GM19324 (cell line): ENCODE data around the gene NUP98.

Experiments used
- ATAC-seq: cut with Tn5 transposase; IDR thresholded peaks from one replicate; pipeline ENCODE4 v1.9.1; 2021; ENCODE audit warnings: mild to moderate bottlenecking, moderate library complexity; ENCODE audit not compliant: unreplicated experiment, low FRiP score

NUP98 gene

DNA sequence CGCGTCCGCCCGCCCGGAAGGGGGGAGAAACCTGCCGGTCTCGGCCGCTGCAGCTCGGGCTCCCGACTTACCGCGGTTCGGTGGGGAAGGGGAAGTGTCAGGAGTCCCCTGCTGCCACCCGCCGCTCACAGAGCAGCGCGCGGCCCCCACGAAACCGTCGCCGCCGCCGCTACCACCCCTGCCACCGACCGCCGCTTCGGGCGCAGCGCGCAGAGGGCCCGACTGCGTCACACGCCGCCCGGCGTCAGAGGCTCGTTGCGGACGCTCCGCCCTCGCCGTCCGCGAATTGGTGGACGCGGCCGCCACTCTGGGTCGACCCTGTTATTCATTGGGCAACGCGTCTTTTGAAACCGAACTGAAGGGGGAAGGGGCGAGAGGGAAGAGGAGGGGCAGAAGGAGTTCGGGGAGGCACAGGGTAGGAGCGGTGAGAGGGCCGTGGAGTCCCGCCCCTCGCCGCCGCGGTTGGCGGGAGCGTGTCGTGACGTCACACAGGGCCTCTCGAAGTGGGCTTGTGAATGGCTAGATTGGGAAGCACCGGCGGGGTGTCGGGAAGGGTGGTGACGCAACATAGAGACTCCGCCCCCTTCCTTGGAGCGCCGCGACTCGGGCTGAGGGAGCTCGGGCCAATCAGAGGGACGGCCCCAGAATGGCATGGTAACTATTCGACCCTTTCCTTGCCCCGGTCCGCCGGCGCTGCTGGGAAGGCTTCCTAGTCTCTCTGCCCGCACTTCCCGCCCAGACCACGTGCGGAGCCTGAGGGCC, at the start of gene NUP98:
NUP98 (minus strand) TSS at position 226 of the 762 bp plus-strand sequence. CDS start 15,437 bp downstream, outside the sequence.
- peak; percentile 93 for ATAC-seq

DNA sequence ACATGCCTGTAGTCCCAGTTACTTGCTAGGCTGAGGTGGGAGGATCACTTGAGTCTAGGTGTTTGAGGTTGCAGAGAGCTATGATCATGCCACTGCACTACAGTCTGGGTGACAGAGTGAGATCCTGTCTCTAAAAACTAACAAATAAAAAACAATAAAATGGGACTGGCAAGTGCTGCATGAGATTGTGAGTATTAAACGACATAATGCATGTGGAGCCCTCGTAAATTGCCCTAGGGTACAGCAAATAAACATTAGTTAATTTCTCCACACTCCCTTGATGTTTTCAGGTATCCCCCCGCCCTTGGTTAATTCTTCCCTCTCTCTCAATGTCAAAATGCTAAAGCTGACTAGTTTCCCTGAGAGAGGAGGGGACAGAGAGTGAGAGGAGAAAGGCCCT, 48.3 kb upstream of the NUP98 start:
- ATAC-seq, result no peak

- ATAC-seq, result no peak
These were observed 47.9 kb upstream of the NUP98 start for GRCh38 chr11:3845246-3845645.

DNA sequence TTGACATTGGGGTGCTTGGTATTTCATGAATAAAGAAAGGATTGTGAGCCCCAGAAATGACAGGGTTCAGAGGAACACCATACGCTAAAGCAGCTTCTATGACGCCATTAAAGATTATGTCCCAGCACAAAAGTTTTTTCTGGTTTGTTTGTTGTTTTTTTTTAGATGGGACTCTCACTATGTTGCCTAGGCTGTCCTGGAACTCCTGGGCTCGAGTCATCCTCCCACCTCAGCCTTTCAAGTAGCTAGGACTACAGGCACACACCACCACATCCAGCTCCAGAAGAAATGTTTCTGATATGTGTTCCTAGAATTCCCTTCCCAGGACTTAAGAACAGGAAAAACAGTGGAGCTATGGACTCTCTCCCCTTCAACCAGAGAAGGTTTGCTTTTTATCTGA, 46.0 kb upstream of the NUP98 start:
- no peak for ATAC-seq

GRCh38 chr11:3841426-3842350, 44.3 kb upstream of the NUP98 start:
- peak; percentile 53 for ATAC-seq

DNA sequence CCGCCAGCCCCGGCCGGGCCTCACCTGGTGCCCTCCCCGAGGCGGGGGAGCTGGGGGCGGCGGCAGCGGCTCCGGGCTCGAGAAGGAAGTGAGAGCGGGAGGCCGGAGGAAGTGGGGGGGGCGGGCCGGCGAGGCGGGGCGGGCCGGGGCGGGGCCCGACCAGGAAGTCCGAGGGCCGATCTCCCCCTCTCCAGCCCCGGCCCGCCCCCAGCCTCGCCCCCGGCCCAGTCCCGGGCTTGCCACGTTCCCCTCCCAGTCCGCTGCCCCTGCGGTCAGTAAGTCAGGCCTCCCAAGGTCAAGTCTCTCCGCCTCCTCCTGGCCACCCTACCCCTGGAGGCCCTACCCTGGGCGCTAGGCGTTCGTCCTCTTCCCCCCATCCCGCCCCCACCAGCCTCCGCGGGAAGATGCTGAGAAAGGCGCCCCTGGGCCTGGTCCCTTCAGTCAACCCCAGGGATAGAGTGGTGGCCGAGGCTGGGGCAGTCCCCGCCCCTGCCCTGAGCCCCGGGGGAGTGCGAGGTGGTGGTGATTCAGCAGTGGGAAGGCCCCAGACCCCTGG, 43.6 kb upstream of the NUP98 start, which contains the start of gene RHOG:
RHOG (minus strand) TSS at position 90 of the 556 bp plus-strand sequence. CDS start 12,821 bp downstream, outside the sequence.
- peak; percentile 45 for ATAC-seq

DNA sequence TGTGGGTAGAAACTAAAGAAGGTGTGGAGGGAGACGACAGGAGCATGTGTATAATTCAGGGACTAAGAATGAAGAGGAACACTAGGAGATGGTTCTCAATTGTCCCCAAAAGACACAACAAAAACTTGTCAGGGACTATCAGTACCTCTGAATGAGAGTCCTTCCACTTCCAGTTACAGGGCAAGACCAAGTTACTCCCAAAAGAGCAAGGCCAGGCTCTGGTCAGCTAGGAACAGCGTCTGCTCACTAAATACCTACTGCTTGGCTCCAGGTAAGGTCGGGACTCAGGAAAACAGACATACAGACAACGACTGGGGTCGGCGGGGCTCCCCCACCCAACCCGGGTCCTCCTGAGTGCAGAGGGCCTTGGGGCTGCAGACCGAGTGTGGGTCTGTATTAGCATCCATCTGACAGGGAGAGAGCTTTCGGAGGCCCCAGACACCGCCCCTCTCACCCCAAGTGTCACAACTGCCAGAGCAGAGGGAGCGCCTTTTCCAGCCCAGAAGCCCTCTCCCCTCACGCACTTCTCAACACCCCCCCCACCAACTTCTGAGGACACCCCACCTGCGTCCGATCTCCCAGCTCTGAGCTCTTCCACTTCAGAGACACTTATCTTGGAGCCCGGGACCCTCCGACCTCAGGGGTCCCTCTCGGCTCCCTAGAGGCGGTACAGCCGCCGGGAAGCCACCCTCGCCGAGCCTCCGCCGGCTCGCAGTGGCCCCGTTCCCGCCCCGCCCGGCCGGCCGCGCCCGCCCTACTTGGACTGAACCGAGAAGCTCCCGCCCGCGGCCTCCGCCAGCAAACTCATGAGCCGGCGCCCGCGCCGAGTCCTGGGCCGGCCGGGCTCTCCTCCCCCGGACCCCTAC, 42.9 kb upstream of the NUP98 start:
- ATAC-seq, result no peak

GRCh38 chr11:3838504-3838903, 41.1 kb upstream of the NUP98 start:
- no peak for ATAC-seq

- ATAC-seq, result no peak
These were observed 40.4 kb upstream of the NUP98 start for GRCh38 chr11:3837793-3838192.

DNA sequence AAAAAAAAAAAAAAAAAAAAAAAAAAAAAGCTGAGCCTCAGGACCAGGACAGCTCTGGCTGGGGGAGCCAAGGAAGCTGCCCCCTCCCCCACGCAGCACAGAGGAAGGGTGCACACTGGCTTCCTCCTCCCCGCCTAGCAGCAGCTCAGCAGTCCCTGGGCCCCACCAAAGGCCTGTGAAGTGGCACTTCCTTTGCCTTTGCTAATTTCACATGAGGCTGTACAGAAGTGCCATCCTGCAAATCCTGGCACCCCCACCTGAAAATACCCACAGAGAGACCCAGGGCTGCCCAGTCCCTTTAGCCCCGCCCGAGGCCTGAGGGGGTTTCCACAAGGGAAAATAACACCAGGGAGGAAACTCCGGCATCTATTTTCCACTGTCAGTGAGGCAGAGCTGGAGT, 39.5 kb upstream of the NUP98 start:
- no peak for ATAC-seq

- ATAC-seq, result no peak
These were observed 38.4 kb upstream of the NUP98 start for GRCh38 chr11:3835751-3836150.

DNA sequence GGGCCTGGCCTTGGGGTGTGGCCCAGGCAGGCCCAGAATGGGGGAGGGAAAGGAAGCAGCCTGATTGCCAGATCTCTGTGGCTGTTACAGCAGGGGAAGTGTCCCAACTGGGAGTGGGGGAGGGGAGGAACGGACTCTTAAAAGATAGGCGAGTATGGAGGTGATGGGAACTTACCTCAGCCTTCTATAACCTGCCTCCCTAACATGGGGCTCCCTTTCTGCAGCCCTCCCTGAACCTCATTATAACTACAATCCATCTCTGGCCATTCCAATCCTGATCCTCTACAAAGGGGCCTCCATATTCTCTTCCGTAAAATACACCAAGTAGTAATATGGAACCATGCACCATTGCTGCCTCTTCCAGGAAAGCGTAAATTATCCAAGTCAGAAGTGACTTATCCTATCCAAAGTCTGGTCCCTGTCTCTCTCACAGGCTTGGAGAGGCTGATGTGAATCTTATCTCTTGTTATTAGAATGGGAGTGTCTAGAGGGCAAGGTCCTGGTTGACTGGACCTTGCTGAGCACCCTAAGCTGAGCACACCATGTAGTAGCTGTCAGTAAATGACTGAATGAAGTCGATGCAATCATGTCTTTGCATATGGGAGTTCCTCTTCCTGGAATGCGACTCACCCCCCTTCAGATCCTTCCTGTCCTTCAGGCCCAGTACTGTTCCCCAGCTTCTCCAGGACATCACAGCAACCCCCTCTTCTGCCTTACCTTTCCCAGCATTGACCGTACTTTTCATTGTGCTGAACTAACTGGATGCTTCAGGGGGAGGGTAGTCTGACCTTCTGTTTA, 37.5 kb upstream of the NUP98 start:
- no peak for ATAC-seq

DNA sequence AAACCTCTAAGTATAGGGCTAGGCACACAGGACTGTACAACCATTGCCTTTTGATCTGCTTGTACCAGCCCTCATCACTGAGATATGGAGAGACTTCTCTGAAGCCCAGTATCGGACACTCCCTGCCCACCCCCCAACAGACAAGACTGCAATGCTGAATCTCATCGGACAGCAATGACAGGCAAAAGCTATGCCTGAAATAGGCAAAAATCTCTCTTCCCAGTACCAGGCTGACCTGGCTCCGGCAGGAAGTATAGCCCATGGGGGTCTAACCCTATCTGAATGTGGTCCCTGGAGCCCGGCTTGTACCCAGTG, 37.0 kb upstream of the NUP98 start:
- ATAC-seq, result no peak

DNA sequence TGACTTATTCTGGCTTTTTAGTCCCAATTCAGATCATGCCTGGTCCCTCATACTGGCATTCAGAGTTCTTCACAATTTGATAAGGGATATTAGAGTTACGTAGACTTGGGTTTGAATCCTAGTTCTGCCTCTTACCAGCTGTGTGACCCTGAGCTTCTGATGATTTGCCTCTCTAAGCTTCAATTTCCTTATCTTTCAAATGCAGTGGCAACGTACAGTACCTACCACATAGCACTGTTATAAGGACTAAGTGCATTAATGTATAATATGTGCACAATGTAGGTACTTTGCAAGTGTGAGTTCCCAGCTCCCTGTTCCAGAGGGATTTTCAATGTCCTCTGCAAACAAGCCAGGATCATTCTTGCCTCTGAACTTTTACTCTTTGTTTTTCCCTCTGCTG, 36.1 kb upstream of the NUP98 start:
- no peak for ATAC-seq

DNA sequence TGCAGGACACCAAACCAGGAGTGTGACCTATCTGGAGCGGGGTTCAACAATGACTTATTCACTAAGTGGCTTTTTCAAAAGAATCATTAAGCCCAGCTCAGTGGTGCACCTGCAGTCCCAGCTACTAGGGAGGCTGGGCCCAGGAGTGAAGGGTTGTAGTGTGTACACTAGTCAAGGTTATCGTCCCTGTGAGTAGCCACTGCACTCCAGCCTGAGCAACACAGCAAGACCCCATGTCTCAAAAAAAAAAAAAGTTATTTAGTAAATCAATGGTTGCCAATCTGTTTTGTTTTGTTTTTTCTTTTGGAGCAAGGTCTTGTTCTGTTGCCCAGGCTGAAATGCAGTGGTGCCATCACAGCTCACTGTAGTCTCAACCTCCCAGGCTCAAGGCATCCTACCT, 35.5 kb upstream of the NUP98 start:
- ATAC-seq, result no peak

- no peak for ATAC-seq
These were observed 34.3 kb upstream of the NUP98 start for GRCh38 chr11:3831378-3832239.

DNA sequence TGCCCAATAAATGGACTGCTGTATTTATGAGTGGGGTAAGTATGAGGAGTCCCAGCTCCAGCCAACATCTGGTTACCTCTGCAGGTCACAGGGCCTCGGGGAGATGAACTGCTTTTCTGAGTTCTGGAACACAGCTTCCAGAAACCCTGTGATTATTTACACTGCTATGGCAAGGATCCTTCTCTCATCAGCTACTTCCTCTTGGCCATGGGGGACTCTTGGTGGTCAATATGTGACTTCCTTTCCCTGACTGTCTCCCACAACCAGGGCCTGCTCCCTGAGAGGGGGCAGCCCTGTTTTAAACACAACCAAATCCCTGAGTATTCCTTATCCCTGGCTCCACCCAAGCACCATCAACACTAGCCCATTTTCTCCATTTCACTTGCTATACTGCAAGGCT, 33.4 kb upstream of the NUP98 start:
- no peak for ATAC-seq

DNA sequence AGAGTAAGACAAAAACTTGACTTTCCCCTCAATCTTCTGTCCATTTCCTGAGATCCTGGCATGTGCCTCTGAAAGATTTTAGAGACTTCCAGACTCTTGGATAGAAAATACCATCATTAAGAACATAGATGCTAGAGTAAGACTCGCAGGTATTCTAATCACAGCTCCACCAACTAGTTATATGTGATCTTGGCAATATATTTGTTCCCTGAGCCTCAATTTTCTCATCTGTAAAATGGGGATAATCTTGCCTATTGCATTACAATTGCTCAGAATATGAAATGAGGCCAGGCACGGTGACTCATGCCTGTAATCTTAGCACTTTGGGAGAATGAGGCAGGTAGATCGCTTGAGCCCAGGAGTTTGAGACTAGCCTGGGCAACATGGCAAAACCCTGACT, 32.7 kb upstream of the NUP98 start:
- no peak for ATAC-seq
